ENCODE data around the gene TRMU. TPM values are rescaled to one million over a fixed set of nuclear protein-coding genes. Genes with fewer than 3 reads are reported as not detected.

The TRMU gene
- total RNA-seq, 2 donors from 2014 or later, result 92.0 to 92.2 TPM

DNA sequence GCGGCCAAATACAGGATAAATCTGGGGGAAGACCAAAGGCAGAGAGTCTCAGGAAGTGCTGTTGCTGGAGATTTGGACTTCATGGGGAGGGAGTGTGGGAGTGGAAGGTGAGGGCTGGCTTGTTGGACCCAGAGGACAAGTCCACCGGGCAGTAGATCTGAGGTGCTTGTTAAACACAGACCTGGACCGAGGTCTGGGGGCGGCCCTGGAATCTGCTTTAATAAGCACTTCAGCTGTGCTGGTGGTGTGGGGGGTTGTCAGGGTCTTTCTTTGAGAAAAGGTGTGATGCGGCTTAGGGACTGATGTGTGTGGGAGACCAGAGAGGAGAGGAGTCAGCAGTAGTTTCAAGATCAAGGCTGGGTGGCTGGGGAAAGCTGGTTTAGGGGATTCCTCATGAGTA, 4.4 kb downstream of the TRMU start:
- no peaks in the 10 kb centered on the region for H3K27me3 Mint-ChIP-seq
- no peak for ATAC-seq (replicated peaks)
- H3K36me3 Mint-ChIP-seq (ENCODE audit: low read depth), result peaks cover 88% of the 10 kb centered on the region
- peak overlapping the region; percentile 21 for H3K27ac Mint-ChIP-seq
- H3K4me1 Mint-ChIP-seq, result peaks cover 25% of the 10 kb centered on the region
- no peak overlapping the region for H3K4me3 Mint-ChIP-seq
- no peaks in the 10 kb centered on the region for H3K9me3 Mint-ChIP-seq

DNA sequence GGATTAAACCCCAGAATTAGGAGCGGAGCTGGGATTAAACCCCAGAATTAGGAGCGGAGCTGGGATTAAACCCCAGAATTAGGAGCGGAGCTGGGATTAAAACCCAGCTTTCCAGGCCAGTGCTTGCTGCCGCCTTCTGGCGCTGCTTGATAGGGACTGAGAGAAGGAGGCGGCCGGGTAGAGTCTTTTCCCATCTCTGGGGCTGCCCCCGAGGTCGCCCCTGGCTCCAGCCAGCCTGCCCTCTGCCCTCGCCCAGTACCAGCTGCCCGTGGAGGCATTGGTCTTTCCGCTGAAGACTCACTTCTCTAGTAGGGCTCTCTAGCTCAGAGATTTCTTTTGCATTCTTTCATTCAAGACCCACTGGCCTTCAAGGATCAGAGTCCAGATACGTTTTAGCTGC, 5.2 kb downstream of the TRMU start:
- Mint-ChIP-seq H3K27me3 (no peaks in the 10 kb centered on the region), H3K4me3 (no peak overlapping the region), H3K9me3 (no peaks in the 10 kb centered on the region), H3K4me1 (peaks cover 25% of the 10 kb centered on the region), H3K36me3 (ENCODE audit: low read depth) (peaks cover 95% of the 10 kb centered on the region), H3K27ac (no peak overlapping the region)
- ATAC-seq (replicated peaks), result no peak

DNA sequence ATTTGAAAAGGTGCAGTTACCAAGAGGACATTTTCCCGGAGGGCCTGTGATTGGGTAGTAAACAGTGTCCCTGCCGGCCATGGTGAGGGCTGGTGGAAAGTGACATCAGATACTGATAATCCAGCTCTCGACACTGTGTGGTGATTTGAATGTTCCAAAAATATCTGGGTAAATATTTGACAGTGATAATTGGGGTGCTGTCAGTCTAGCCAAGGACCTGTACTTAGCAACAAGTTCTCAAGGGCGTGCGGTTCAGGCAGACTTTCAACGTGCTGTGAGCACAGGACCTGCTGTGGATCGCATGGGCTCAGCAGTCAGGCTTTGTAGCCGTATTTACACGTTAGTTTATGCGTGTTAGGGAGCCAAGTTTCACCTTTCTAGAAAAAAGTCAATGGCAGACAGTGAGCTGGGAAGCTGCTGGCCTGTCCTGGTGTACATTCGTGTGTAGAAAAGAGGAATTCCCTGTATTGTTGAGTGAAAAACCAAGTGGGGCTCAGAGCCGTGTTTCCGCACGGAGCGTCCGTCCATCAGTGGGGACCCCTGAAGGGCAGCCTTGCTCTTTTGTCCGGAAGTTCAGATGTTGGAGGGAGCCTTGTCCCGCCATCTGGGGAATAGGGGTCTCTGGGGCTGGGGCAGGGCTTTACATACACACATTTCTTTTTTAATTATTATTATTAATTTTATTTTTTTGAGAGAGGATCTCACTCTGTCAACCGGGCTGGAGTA, 11.3 kb downstream of the TRMU start:
- Mint-ChIP-seq H3K4me1 (no peaks in the 10 kb centered on the region), H3K36me3 (ENCODE audit: low read depth) (peaks cover 99% of the 10 kb centered on the region), H3K4me3 (no peak overlapping the region), H3K27ac (no peak overlapping the region), H3K9me3 (no peaks in the 10 kb centered on the region), H3K27me3 (no peaks in the 10 kb centered on the region)
- no peak for ATAC-seq (replicated peaks)

DNA sequence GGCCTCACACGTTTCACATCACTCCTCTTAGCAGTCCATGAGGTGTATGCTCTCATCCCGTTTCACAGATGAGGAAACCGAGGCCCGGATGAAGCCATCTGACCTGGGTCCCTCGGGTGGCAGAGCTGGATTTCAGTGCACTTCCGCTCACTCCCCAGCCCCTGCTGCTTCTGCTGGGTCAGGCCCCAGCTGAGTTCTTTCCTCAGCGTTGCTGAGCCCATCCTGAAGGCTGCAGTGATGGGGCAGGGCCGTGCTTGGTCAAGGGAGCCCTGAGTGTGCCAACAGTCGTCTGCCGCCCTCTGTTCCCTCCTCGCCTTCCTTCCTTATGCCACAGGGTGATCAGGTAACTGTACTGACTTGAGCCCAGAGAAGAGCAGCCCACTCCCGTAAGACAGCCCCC, 12.1 kb downstream of the TRMU start:
- Mint-ChIP-seq H3K27ac (no peak overlapping the region), H3K4me3 (no peak overlapping the region), H3K4me1 (no peaks in the 10 kb centered on the region), H3K36me3 (ENCODE audit: low read depth) (peaks cover 99% of the 10 kb centered on the region), H3K27me3 (no peaks in the 10 kb centered on the region), H3K9me3 (no peaks in the 10 kb centered on the region)
- no peak for ATAC-seq (replicated peaks)

DNA sequence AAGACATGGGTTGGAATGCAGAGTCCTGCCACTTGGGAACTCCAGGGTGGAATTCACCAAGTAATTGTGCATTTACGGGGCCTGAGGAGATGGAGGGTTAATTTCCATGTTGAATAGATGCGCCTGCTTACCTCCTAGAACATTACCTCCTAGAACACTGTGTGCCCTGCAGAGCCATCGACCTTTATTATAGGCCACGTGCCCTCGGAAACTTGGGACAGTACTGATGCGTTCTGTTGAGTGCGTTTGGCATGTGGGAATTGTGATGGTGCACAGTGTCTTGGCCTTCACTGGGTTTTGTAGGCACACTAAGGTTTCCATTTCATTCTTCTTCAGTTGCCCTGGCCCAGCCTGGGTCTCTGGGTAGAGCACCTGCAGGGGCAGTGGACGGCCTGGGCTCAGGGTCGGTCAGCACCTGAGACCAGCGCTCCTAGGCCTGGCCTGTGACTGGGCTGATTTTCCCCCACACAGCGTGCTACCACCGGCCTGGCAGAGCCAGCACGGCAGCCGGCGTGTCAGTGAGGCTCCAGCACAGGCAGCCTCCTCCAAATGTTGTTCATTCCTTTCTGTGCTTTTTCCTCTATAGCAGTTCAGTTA, 12.7 kb downstream of the TRMU start:
- H3K27me3 Mint-ChIP-seq, result no peaks in the 10 kb centered on the region
- no peaks in the 10 kb centered on the region for H3K9me3 Mint-ChIP-seq
- H3K36me3 Mint-ChIP-seq (ENCODE audit: low read depth), result peaks cover 97% of the 10 kb centered on the region
- no peak for ATAC-seq (replicated peaks)
- no peak overlapping the region for H3K4me3 Mint-ChIP-seq
- no peak overlapping the region for H3K27ac Mint-ChIP-seq
- no peaks in the 10 kb centered on the region for H3K4me1 Mint-ChIP-seq

DNA sequence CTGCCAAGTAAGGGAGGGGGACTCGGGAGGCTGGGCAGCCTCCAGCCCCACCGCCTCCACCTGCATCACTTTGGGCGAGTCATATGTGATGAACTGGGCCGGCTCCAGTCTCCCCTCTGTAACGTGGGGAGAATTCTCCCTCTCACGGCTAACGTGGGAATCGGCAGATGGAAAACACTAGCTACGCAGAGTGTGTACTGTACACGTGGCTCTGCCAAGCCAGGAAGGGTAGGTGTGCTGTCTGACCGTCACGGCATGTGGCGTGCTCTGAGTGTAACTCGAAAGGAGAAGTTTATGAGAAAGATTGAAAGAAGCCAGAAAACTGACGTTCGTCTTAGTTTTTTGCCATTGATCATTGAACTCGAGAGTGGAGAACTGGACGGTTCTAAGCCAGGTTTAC, 13.7 kb downstream of the TRMU start:
- Mint-ChIP-seq H3K27me3 (no peaks in the 10 kb centered on the region), H3K4me1 (no peaks in the 10 kb centered on the region), H3K9me3 (no peaks in the 10 kb centered on the region), H3K4me3 (no peak overlapping the region), H3K36me3 (ENCODE audit: low read depth) (peaks cover 94% of the 10 kb centered on the region), H3K27ac (no peak overlapping the region)
- no peak for ATAC-seq (replicated peaks)

DNA sequence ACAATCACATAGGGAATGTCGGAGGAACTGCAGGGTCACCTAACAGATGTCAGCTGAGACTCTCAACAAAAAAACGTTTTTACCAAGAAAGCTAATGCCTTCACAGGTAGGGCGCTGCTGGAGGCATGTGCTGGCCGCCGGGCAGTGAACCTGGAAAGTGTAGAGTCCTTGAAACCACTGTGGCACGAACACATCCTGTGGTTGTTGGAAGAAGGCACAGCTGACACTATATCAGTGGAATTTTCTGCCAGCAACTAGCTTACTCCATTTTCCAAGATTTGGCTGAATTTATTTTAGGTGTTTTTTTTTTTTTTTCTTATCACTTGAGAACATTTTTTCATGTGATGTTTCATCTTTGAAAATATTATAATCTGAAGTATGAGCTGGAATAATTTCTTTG, 14.2 kb downstream of the TRMU start:
- no peak overlapping the region for H3K27ac Mint-ChIP-seq
- no peaks in the 10 kb centered on the region for H3K9me3 Mint-ChIP-seq
- H3K4me1 Mint-ChIP-seq, result no peaks in the 10 kb centered on the region
- no peak overlapping the region for H3K4me3 Mint-ChIP-seq
- H3K27me3 Mint-ChIP-seq, result no peaks in the 10 kb centered on the region
- H3K36me3 Mint-ChIP-seq (ENCODE audit: low read depth), result peaks cover 90% of the 10 kb centered on the region
- no peak for ATAC-seq (replicated peaks)

DNA sequence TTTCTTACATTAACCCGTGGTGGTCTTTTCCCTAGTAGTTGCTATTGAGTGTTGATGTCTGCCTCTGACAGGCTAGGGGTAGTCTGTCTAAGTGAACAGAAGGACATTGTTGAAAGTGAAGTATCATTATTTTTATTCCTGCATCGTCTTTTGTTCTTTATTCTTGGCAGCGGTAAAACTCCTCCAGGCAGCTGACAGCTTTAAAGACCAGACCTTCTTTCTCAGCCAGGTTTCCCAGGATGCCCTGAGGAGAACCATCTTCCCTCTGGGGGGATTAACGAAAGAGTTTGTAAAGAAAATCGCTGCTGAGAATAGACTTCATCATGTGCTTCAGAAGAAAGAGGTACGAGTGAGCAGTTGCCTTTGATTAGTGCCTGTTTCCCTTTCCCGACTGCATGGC, 14.6 kb downstream of the TRMU start:
- no peaks in the 10 kb centered on the region for H3K27me3 Mint-ChIP-seq
- ATAC-seq (replicated peaks), result no peak
- H3K4me1 Mint-ChIP-seq, result no peaks in the 10 kb centered on the region
- H3K4me3 Mint-ChIP-seq, result no peak overlapping the region
- H3K27ac Mint-ChIP-seq, result no peak overlapping the region
- H3K36me3 Mint-ChIP-seq (ENCODE audit: low read depth), result peaks cover 86% of the 10 kb centered on the region
- H3K9me3 Mint-ChIP-seq, result no peaks in the 10 kb centered on the region

DNA sequence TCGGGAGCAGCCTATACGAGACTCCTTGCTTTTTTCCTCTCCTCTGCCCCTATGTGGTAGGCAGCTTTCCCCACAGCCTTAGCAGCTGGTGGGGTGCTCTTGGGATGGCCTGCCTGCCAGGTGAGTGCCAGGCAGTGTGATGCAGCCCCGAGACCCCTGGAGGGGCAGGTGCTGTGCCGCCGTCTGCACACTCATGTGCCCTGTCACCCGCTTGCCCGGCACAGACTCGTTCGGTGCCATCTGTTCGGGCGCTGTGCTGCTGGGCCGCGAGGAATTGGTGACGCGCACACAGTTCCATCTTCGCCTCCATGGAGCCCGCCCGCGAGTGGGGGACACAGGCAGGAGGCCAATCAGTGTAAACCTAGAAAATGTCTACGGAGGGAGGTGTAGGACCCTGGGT, 15.1 kb downstream of the TRMU start:
- H3K36me3 Mint-ChIP-seq (ENCODE audit: low read depth), result peaks cover 86% of the 10 kb centered on the region
- no peaks in the 10 kb centered on the region for H3K9me3 Mint-ChIP-seq
- H3K27me3 Mint-ChIP-seq, result no peaks in the 10 kb centered on the region
- no peak overlapping the region for H3K4me3 Mint-ChIP-seq
- H3K4me1 Mint-ChIP-seq, result no peaks in the 10 kb centered on the region
- H3K27ac Mint-ChIP-seq, result no peak overlapping the region
- ATAC-seq (replicated peaks), result no peak

DNA sequence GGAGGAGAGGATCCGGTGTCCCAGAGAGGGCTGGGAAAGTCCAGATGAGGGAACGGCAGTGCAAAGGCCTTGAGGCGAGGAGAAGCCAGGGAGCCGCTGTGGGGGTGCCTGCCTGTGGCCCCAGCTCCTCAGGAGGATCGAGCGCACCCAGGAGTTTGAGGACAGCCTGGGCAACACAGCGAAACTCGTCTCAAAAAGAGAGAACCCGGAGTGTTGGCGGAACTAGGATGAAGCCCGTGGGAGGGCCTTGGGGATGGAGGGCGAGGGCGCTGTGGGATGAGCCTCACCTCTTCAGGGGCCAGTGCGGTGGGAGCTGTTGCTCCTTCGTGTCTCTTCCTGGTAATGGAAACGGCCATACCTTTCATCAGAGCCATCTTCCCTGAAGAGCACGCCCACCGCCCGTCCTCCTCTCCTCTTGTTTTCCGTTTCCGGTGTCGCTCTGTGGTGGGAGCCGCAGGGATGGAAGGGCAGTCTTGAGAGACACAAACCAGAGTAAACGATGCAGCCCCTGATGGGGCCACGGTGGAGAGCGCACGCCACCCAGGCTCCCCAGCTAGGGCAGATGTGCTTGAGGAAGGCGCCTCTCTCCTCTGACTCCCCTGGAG, 15.7 kb downstream of the TRMU start:
- Mint-ChIP-seq H3K9me3 (no peaks in the 10 kb centered on the region), H3K27ac (no peak overlapping the region), H3K4me1 (no peaks in the 10 kb centered on the region), H3K4me3 (no peak overlapping the region), H3K36me3 (ENCODE audit: low read depth) (peaks cover 81% of the 10 kb centered on the region), H3K27me3 (no peaks in the 10 kb centered on the region)
- ATAC-seq (replicated peaks), result no peak

DNA sequence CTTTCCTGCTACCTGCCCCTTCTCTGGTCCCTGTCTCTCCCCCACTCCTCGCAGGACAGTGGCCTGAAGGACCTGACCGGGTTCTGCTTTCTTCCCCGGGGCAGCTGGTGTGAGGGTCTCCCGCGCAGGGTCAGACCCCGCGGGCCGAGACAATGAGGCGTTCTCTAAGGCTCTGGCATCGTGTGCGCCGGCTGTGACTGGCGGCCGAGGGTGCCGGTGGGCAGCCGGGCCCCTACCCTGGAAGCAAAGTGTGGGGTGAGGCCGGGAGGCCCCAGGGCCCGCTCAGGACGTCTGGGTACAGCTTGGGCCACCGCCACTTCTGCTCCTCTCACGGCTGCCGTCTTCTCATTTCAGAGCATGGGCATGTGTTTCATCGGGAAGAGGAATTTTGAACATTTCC, 16.3 kb downstream of the TRMU start:
- Mint-ChIP-seq H3K4me1 (no peaks in the 10 kb centered on the region), H3K4me3 (no peak overlapping the region), H3K27ac (no peak overlapping the region), H3K27me3 (no peaks in the 10 kb centered on the region), H3K36me3 (ENCODE audit: low read depth) (peaks cover 76% of the 10 kb centered on the region), H3K9me3 (no peaks in the 10 kb centered on the region)
- no peak for ATAC-seq (replicated peaks)

DNA sequence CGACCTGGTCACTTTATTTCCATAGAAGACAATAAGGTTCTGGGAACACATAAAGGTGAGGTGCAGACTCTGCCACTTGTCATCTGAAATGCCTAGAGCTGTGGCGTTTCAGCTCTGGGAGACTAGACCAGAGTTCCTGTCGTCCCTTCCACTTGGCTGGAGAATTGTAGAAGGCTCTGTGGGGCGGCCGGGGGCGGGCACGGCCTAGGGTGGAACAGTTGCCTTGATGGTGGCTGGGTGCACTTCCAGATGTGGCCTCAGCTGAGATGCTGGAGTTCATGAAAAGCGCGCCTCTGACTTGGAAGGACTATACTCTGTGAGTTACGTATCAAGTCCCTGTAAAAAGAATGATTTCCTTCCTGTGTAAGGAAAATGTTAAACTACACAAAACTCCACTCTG, 16.8 kb downstream of the TRMU start:
- Mint-ChIP-seq H3K4me1 (no peaks in the 10 kb centered on the region), H3K27me3 (no peaks in the 10 kb centered on the region), H3K36me3 (ENCODE audit: low read depth) (peaks cover 71% of the 10 kb centered on the region), H3K27ac (no peak overlapping the region), H3K9me3 (no peaks in the 10 kb centered on the region), H3K4me3 (no peak overlapping the region)
- no peak for ATAC-seq (replicated peaks)

DNA sequence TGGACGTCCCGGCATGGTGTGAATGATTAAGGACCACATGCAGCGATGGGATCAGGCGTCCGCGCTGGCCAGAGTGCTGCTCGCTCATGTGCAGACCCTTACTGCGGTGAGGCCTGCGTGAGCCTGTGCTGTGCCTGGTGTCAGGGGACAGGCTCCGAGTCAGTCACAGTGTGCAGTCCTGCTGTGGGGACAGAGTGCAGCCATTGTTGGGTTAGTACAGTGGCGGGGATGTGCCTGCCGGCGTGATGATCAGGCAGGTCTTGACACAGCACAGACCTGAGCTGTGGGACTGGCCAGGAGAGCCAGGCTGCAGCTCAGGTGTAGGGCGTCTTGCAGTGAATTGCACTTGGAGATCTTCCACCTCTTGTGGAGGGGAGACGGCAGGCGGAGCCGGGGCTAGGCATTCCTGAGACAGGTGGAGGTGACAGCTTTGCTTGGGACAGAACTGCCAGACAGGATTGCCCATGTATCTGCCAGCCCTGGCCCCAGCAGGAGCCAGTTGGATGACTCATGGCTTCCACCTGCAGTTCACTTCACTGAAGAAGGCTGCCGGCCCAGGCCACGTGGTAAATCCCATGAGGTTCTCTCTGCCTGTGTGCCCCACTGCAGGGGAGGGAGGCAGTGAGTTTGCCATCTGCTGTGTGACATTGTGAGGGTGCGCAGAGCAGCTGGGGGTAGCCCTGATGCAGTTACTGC, 17.3 kb downstream of the TRMU start:
- H3K4me3 Mint-ChIP-seq, result no peak overlapping the region
- no peaks in the 10 kb centered on the region for H3K27me3 Mint-ChIP-seq
- no peak overlapping the region for H3K27ac Mint-ChIP-seq
- H3K36me3 Mint-ChIP-seq (ENCODE audit: low read depth), result peaks cover 65% of the 10 kb centered on the region
- H3K9me3 Mint-ChIP-seq, result no peaks in the 10 kb centered on the region
- no peak for ATAC-seq (replicated peaks)
- H3K4me1 Mint-ChIP-seq, result no peaks in the 10 kb centered on the region

DNA sequence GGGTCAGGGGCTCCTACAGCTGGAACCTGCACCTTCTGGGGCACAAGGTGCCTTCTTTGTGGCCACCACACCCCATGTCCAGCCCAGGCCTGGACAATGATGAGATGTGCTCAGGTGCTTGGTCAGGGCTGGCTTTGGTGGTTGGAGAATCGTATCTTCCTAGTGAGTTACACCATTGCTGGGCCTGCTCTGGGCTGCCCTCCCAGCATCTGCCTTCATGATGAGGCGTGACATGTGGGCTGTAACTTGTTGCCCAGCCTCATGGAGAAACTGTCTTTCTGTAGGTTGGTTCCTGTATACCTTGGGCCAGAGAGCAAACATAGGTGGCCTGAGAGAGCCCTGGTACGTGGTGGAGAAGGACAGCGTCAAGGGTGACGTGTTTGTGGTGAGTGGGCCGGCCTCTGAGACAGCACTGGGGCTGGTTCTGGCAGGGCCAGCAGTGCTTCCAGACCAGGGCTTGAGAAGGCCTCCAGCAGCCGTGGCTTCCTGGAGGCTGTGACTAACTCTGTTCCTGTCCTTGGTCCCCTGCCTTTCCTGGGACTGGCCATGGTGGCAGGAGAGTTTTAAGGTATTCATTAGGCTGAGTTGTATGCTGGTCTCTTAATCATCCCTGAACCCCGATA, 18.1 kb downstream of the TRMU start:
- H3K9me3 Mint-ChIP-seq, result no peaks in the 10 kb centered on the region
- H3K27ac Mint-ChIP-seq, result no peak overlapping the region
- H3K27me3 Mint-ChIP-seq, result no peaks in the 10 kb centered on the region
- no peaks in the 10 kb centered on the region for H3K4me1 Mint-ChIP-seq
- H3K4me3 Mint-ChIP-seq, result no peak overlapping the region
- no peak for ATAC-seq (replicated peaks)
- H3K36me3 Mint-ChIP-seq (ENCODE audit: low read depth), result peaks cover 61% of the 10 kb centered on the region
